Measurements from ENCODE around the gene STAMBPL1.
"Not testable (repeated sequence)": the region's sequence is repeated elsewhere in the genome, so short reads cannot be mapped to it uniquely, and the experiment has no call there.

STAMBPL1 gene

GRCh38 chr10:88879534-88880281 lies at the start of gene STAMBPL1:
TSS of gene STAMBPL1 (plus strand) at chr10:88880245. CDS start at chr10:88901709, 21,464 bp downstream.
- peak; percentile 67 to 69 for DNase-seq (ENCODE audit: low read depth in 2 of 2)

- no peak for DNase-seq (ENCODE audit: low read depth in 2 of 2)
These were observed 49.3 kb upstream of the STAMBPL1 start for GRCh38 chr10:88830643-88831268.

- peak; percentile 4 to 21 for DNase-seq (ENCODE audit: low read depth in 2 of 2)
These were observed 48.3 kb upstream of the STAMBPL1 start for GRCh38 chr10:88831709-88832108.

GRCh38 chr10:88832376-88832775 lies 47.7 kb upstream of the STAMBPL1 start:
- DNase-seq (ENCODE audit: low read depth in 2 of 2): no peak

GRCh38 chr10:88833156-88833555 lies 46.9 kb upstream of the STAMBPL1 start:
- no peak for DNase-seq (ENCODE audit: low read depth in 2 of 2)

GRCh38 chr10:88833723-88834122 lies 46.3 kb upstream of the STAMBPL1 start:
- DNase-seq (ENCODE audit: low read depth in 2 of 2): no peak

GRCh38 chr10:88835096-88835909 lies 44.7 kb upstream of the STAMBPL1 start:
- DNase-seq (ENCODE audit: low read depth in 2 of 2): peak; percentile 67 to 77

- DNase-seq (ENCODE audit: low read depth in 2 of 2): no peak
These were observed 44.2 kb upstream of the STAMBPL1 start for GRCh38 chr10:88835910-88836221.

- DNase-seq (ENCODE audit: low read depth in 2 of 2): not testable (repeated sequence)
These were observed 42.4 kb upstream of the STAMBPL1 start for GRCh38 chr10:88837632-88838031.

- no peak for DNase-seq (ENCODE audit: low read depth in 2 of 2)
These were observed 41.2 kb upstream of the STAMBPL1 start for GRCh38 chr10:88838766-88839350.

- DNase-seq (ENCODE audit: low read depth in 2 of 2): no peak
These were observed 39.9 kb upstream of the STAMBPL1 start for GRCh38 chr10:88840104-88840503.

- no peak for DNase-seq (ENCODE audit: low read depth in 2 of 2)
These were observed 39.2 kb upstream of the STAMBPL1 start for GRCh38 chr10:88840881-88841280.

- DNase-seq (ENCODE audit: low read depth in 2 of 2): no peak
These were observed 38.5 kb upstream of the STAMBPL1 start for GRCh38 chr10:88841316-88842111.

- no peak for DNase-seq (ENCODE audit: low read depth in 2 of 2)
These were observed 36.9 kb upstream of the STAMBPL1 start for GRCh38 chr10:88843171-88843570.

- DNase-seq (ENCODE audit: low read depth in 2 of 2): no peak
These were observed 31.5 kb upstream of the STAMBPL1 start for GRCh38 chr10:88848499-88848898.

GRCh38 chr10:88849234-88849633 lies 30.8 kb upstream of the STAMBPL1 start:
- DNase-seq (ENCODE audit: low read depth in 2 of 2): no peak

GRCh38 chr10:88850712-88851111 lies 29.3 kb upstream of the STAMBPL1 start:
- DNase-seq (ENCODE audit: low read depth in 2 of 2): no peak

GRCh38 chr10:88851706-88852105 lies 28.3 kb upstream of the STAMBPL1 start, which contains the start of gene ANKRD22:
TSS of gene ANKRD22 (minus strand) at chr10:88851844. CDS start at chr10:88851607, 237 bp downstream.
- DNase-seq (ENCODE audit: low read depth in 2 of 2): no peak

- no peak for DNase-seq (ENCODE audit: low read depth in 2 of 2)
These were observed 27.7 kb upstream of the STAMBPL1 start for GRCh38 chr10:88852327-88852726.

GRCh38 chr10:88853155-88853881 lies 26.7 kb upstream of the STAMBPL1 start:
- DNase-seq (ENCODE audit: low read depth in 2 of 2): no peak

- no peak for DNase-seq (ENCODE audit: low read depth in 2 of 2)
These were observed 25.4 kb upstream of the STAMBPL1 start for GRCh38 chr10:88854684-88855083.
